ENCODE measurements around the gene LCLAT1. TPM values are rescaled to one million over a fixed set of nuclear protein-coding genes. Genes with fewer than 3 reads are reported as not detected.

Gene LCLAT1
- total RNA-seq (2014; rRNA removed; shearing (Covaris generic)): 37.6 and 43.1 TPM in 2 replicates
- polyA plus RNA-seq (2014; cell fraction: nucleus; rRNA removed): 7.3 and 15.2 TPM in 2 replicates

DNA sequence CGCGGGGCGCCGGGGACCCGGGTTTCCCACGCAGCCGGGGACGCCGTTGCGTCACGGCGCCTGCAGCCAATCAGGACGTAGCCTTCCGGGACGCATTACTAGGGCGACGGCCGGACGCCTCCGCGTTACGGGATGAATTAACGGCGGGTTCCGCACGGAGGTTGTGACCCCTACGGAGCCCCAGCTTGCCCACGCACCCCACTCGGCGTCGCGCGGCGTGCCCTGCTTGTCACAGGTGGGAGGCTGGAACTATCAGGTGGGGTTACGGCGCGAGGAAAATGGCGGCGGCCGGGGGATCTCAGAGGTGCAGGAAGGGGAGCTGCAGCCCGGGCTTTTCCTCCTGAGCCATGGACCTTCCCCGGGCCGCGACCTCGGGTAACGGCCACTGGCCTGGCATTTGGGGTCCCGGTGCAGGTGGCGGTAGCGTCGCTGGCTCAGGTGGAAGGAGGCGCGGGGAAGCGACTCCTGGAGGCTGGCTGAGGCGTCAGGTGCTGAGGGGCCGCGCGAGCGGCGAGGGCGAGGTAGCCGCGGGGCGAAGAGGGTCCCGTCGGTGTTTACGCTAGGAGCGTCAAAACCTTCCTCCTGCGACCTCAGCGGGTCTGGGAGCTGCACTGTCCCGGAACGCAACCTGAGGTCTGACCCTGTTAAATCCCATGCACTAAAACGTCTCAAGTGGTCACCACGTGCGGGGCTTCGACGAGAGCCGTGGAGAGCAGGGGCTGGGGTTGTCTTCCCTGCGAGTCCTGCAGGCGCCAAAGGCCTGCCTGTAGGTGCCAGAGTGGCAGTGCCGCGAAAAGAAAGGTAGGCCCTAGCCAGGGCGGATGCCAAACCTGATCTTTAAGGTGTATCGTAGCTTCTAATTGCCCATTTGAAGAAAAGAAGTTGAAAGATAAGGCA lies at the start of gene LCLAT1:
Gene LCLAT1 (plus strand): TSS at position 98 of the 897 bp plus-strand sequence. CDS start 78,345 bp downstream, outside the sequence.
- DNase-seq (ENCODE audit: extremely low read depth, low read depth): peak; percentile 75

DNA sequence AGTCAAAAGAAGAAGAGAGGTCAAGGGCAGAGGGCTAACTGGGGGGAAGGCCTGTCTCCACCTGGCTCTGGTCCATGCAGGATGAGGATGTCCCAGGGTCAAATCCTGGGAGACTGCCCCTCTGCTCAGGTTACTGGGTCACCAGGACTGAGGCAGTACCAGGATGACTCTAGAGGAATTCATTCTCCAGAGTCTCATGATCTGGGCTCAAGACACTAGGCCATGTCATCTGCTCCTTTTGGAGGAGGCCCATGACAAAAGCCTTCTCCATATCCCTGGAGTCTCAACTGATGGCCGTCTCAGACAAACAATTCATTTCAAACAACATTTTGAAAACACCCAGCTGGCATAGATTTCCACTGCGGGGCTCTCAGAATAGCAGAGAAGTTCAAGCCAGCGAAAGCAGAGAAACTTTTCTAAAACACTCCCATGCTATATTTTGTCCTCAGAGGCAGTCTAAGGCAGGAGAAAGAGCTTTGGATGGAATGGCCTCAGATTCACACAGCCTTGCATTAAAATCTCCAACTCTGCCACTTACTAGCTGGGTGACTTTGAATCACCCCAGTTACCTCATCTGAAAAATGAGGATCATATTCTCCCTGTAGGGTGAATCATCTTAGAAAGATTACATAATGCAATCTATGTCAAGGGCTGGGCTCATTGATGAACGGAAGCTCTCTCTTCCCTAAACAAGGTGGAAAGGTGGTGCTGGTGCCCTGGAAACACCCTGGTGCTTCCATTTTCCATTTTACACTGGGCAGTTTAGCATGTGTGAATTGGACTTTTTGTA lies 48.8 kb upstream of the LCLAT1 start:
- DNase-seq (ENCODE audit: extremely low read depth, low read depth): no peak

DNA sequence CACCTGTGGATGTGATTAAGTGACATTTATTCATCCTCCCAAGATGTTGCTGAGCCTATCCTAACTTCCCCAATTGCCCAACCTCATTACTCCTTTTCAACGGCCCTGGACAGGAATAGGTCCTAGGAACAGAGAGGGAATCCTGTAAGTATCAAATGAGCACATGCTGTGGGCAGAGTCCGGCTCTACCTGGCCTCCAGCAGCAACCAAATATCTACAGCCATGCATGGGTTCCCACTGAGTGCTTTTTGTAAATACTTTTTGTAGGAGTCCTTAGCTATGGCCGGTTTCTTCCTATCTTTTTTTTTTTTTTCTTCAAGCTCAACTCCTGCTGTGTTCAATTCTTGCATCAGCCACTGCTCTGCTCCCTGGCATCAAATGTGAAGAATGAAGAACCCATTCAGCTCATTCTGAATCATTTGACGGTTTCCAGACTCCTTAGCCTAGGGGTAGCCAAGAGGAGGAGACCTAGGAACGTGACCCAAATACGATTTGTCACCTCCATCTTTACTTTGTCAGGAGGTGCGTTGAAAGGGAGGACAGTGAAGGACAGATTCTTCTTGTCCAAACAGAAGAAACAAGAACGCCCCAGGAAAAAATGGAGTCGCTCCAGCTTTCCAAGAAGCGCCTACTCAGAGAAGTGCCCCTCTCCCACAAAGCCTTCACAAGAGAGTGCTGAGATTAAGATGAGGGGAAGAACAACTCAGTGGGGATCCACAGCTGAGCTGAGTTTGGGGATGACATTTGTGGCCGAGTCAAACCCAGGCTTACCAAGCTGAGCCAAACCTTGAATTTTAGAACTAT lies 46.7 kb upstream of the LCLAT1 start:
- no peak for DNase-seq (ENCODE audit: extremely low read depth, low read depth)

DNA sequence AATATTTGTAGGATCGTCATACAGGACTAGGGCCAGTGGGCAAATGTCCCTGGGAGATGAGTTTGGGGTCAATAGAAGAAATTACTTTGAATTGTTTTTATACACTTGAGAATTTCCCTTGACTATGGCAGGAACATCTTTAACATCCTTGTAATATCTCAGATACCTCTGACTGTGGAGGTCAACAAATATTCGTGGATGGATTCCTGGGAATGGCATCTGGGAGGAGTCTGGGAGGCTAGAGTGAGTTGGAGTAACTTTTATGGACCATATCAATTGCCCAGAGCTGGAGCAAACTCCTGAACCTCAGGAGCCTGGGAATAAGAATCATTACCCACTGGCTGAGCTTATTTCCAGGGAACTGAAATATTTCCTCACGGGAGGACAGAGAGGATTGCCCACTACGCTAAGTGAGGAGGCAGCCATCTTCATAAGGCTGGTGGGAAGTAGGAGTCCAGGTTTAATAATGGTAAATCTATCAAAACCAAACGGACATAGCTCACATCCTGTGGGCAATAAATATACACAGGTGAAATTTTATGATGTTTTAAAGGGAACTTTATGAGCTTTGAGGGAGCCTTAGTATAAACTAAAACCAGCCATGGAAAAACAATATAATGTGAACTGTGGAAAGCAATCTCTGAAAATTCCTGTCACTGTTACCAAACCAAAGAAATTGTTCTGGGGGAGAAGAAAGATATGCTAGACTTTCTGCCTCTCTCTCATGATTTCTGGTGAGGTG lies 44.4 kb upstream of the LCLAT1 start:
- DNase-seq (ENCODE audit: extremely low read depth, low read depth): no peak

DNA sequence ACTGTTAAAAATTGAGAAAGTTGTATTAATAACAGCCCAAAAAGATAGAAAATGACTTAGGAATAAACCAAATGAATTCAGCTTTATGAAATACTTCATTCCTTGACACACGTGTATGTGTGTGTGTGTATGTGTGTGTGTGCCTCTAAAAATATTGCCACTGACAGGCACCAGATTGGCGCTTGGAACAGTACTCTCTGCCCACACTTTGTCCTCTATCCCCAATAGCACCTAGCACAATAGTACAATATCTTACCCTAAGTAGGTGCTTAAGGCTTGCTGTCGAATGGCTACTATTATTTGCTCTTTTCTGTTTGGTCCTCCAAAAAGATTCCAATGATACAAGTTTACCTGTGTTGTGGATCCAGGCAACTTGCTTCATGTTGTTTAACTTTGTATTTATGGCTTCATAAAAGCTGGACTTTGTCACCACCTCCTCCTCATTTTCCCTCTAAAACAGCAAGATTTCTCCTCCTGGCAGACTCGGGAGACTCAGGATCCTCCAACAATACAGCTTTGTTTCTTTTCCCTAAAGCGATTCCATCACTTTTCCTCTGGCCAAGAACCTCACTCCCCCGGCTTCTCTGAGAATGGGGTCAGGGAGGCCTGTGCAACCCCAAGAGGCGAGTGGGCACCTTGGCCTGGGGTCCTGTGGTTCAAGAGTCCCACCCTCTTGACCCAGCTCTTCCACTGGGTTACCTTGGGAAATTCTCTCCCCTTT lies 43.3 kb upstream of the LCLAT1 start:
- DNase-seq (ENCODE audit: extremely low read depth, low read depth): no peak

DNA sequence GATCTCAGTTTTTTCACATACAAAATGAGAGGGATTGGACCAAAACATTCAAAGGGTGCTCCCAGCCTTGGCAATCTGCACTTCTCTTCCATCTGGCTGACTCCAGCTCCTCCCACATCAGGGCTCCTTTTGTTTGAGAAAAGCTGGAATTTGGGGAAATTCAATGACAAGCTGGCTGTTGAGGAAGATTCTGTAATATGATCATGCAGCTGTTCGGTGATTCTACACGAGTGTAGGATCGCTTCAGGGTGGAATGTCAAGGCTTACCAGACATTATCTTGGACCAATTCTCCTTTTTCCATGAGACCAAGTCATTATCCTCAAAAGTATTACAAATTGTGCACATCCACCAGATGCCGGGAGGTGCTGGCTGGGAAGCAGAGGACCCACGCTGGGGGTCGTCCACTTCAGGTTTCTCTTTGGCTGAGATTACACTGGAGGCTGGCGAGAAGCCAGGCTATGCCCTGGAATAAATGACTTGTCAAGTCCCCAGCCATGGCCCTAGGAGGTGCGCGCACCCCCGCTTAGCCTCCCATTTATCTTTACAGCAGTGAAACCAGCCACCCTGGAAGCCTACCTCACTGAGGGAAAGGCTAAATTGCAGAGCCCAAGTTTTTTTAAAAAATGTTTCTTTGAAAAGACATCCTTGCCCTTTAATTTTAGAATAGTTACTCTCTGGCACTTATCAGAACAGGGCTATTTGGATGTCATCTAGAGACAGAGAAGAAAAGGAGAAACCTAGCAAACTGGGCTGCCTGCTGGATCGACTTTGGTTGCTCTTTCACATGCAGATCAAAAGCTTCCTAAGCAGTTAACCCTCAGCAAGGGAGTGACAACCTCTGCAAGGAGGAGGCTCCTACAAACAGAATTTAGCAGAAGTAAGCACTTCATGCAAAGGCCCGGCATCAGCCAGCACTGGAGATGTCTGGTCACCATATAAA lies 42.5 kb upstream of the LCLAT1 start:
- DNase-seq (ENCODE audit: extremely low read depth, low read depth): no peak

DNA sequence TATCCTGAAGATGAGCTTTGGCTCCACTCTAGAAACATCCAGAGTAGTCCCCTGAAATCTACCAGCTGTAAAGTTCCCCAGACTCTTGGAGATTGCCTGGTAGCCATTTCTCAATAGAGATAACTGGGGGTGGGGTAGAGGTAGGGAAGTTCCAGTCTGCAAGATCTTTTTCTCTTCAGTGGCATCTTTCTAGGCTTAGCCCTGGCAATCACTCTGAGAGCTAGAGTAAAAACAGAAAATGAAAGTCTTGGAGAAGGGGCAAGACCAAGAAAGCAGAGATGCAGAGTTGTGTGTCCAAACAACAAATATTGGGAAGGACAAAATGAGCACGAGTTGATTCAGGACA lies 41.8 kb upstream of the LCLAT1 start:
- DNase-seq (ENCODE audit: extremely low read depth, low read depth): no peak

DNA sequence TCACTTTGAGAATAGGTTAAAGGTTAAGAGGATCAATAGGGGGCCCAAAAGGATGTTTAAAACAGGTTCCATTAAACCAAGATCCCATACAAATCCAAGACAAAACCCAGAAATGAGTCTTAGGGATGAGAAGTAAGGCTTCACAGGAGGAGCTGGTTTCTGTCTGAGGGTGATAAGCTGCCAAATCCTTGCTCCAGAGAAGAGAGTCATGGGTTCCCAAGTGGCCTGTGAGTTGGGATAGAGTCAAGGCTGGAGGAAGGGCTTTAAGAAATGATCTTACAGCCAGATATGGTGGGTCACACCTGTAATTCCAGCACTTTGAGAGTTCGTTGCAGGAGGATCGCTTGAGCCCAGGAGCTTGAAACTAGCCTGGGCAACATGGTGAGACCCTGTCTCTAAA lies 40.2 kb upstream of the LCLAT1 start:
- DNase-seq (ENCODE audit: extremely low read depth, low read depth): no peak

DNA sequence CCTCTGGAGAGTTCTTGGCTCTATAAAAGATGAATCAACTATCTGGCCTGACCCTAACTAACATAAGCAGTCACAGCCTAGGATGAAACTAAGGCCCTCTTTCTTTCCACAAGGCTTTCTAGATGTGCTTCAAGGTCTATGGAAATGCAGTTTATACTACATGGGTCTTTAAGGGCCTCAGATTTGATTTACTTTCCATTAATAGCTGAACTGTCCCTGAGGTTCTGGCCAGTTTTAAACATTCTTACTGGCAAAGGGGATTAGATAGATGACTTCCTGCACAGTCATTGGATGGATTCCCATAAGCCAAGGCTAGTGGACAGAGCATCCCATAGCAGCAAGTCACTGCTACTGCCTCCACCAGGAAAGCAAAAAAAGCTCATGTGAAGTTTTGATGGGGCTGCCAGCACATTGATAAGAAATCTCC lies 38.1 kb upstream of the LCLAT1 start:
- DNase-seq (ENCODE audit: extremely low read depth, low read depth): no peak

DNA sequence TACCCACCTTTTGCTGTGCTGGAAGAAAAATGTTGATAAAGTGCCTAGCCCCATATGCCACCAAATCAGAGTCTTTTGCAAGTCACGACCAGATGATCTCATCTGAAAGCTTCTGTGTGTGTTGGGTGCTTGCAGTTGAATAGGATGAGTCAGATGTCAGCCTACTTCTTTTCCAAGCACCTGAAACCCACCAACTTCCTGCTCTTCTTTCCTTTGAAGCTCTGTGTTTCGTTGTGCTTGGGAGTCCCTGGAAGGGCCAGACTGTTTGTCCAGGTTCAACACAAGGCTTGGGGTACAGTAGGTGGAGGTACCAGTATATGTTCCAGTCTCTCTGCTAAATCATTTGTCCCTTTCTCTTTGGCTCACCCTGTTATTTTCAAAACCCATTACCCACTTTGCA lies 36.8 kb upstream of the LCLAT1 start:
- DNase-seq (ENCODE audit: extremely low read depth, low read depth): no peak

DNA sequence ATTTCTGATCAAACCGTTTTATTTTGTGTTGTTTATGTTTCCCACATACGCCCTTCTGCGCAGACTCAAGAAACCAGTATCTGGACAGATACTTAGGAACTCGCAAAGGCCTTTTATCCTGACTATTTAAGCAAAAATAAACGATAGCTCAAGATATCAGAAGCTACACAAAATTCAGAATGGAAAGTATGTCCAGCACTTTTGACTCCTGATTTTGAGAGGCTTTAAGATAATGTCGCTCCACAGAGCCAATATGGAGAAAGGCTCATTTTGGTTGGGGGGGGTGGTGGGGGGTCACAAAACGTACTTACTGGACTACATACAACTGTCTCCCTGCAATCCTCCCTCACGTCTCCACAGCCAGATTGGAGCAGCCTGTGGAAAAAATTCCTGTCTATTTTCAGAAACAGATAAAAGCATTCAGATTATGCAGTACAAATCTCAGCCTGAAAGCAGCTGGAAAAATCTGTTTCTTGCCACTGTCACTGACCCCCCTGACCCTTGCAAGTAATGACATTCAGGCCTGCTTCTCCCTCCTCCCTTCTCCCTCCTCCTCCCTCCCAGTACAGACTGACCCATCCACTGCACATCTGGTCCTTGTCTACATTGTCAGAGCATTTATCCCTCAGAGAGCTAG lies 34.9 kb upstream of the LCLAT1 start:
- DNase-seq (ENCODE audit: extremely low read depth, low read depth): no peak

DNA sequence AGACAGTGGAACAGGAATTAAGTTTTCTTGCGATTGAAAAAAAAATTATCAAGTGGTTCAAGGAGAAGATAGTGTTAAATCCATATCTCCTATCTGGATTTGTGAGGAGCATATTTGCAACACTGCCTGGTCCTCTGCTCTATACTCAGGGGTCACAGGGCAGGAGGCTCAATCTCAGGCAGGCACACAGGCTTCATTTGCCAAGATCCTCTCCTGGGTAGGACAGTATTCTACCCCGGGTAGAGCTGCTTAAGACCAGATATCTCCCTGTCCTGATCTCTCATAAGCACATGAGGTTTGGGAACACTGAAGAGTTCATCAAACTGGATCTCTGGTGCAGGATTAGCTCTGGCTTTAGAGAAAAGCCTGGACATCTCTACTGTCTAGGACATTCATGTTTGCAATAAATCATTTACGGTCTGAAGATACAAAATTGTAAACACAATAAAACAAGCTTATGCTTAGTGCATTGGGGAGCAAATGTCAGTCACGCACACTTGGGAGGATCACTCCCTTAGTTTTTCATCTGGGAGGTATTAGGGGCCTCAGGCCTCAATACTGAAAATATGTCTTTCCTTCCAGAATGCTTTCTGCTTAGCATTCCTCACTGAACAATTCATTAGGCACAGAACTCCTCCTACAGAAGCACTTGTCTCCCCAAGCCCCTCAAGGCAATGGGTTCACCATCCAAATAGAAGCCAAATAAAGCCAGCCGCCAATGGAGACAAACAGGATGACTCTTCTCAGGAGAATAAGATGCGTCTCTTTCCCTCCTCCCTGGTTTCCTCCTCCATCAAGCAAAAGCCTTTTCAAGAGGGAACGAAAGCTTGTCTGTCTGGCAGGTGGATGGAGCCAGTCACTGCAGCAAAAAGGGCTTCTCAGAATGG lies 34.1 kb upstream of the LCLAT1 start:
- no peak for DNase-seq (ENCODE audit: extremely low read depth, low read depth)

DNA sequence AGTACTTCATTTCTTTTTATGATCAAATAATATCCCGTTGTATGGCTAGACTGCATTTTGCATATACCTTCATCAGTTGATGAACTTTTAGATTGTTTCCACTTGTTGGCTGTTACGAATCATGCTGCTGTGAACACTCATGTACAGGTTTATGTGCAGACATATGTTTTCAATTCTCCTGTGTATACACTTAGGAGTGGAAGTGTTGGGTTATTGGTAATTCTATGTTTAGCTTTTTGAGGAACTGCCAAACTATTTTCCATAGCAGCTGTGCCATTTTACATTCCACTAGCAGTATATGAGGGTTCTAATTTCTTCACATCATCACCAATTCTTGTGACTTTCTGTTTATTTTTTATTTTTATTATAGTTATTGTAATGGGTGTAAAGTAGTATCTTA lies 32.1 kb upstream of the LCLAT1 start:
- DNase-seq (ENCODE audit: extremely low read depth, low read depth): no peak

DNA sequence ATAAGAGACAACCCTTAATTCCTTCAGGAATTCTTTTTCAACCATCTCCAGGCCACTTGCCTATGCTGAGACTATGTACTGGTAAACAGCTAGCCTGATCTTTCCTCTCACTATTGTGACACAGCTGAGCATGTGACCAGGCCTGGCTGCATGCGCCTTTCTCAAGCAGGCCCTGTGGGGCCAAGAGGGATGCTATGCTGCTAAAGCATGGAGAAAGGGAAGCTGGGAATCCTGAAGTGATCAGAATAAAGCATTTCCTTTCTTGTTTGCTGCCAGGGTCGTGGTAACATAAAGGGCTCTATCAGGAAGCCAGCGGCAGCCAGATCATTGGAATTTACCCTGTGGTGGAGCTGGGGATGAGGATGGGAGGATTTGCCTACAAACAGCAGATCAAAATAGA lies 29.8 kb upstream of the LCLAT1 start:
- DNase-seq (ENCODE audit: extremely low read depth, low read depth): no peak

DNA sequence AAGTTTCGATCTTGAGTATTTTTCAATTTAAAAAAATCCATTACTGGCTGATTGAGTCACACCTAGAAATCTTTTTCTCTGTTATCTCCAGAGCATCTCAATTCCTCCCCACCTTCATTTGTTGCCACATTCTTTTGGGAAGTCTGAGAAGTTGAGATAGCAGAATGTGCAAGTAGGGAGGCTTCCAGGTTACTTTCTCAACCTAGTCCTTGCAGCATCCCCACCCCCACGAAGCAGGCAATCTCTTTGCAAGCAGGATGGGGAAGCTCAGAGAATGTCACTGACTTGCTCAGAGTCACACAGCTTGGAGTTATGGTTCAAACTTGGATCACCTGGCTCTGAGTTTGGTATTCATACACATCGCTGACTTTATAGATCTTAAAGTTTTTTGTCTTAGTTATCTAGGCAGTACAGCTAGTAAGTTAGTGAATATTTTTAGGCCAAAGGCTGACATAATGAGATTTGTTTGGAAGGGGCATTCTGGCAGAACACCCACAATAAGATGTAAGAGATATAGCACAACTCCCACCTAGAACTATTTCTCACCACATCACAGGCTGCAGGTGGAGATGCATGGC lies 25.9 kb upstream of the LCLAT1 start:
- DNase-seq (ENCODE audit: extremely low read depth, low read depth): no peak

DNA sequence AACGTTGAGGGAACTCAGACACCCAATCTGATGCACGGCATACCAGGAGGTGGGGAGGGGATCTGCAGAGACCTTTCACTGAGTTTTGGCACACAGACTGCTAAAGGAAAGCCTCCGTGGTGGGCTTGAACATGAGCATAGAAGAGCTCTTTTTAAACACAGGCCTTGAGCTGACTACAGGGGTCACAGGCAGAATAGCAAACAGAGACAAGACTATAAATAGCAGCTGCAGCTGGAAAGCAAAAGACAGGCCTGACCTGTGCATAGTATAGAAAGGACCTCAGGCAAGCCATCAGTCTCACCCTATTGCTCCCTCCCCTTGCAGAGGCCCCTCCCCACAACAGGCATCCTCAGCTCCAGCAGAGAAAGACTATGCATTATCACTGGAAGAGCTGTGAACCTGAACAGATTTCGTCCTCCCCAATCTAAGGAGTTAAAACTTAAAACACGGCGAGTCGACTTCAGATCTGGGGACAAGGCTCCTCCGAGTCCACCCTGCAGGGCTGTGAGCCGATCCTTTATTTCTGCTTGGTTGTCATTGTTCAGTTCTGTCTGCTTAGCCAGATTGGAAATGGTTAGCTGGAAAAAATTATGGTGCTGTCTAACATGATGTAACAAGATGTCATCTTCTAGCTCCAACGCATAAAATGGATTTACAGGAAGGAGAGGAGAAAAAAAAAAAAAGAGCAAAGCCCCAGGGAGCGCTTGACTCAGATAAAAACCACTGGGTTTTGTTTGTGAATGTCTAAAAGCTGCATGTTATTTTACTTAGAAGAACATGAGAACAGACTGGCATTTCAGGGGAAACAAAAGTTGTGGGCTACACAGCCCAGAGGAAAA lies 25.2 kb upstream of the LCLAT1 start:
- peak; percentile 83 for DNase-seq (ENCODE audit: extremely low read depth, low read depth)

Measured in NCI-H460 (cell line).